DOHH2 (cell line): ENCODE data around the gene UFSP1.
"Not testable (repeated sequence)": the region's sequence is repeated elsewhere in the genome, so short reads cannot be mapped to it uniquely, and the experiment has no call there.

Experiments used
- H3F3A ChIP-seq: fragments of 200-600 bp; sonication (generic), shearing (Covaris generic); 2 replicates; pipeline ENCODE4 v1.6.0; 2016; ENCODE audit warnings: antibody characterized with exemption, mild to moderate bottlenecking; ENCODE audit not compliant: control insufficient read depth, insufficient read depth
- H3K27ac ChIP-seq: fragments of 200-600 bp; sonication (generic); 2 replicates; pipeline ENCODE4 v1.5.1; 2014; ENCODE audit warnings: low read depth, mild to moderate bottlenecking, low read length, moderate library complexity
- H3K27me3 ChIP-seq: fragments of 200-600 bp; sonication (generic); 2 replicates; pipeline ENCODE4 v1.6.1; 2014; ENCODE audit warnings: mild to moderate bottlenecking, low read length, mixed read lengths; ENCODE audit not compliant: control insufficient read depth
- H3K36me3 ChIP-seq: fragments of 200-600 bp; sonication (generic); 2 replicates; pipeline ENCODE4 v1.6.1; 2014; ENCODE audit warnings: mild to moderate bottlenecking, low read length, moderate library complexity, mixed read lengths; ENCODE audit not compliant: control insufficient read depth
- H3K4me1 ChIP-seq: fragments of 200-600 bp; sonication (generic); 2 replicates; pipeline ENCODE4 v1.6.1; 2014; ENCODE audit warnings: mild to moderate bottlenecking, low read length, mixed read lengths; ENCODE audit not compliant: control insufficient read depth
- H3K4me2 ChIP-seq: fragments of 200-600 bp; sonication (generic); 2 replicates; pipeline ENCODE4 v1.6.0; 2014; ENCODE audit warnings: mild to moderate bottlenecking, low read length, moderate library complexity
- H3K4me3 ChIP-seq: fragments of 200-600 bp; sonication (generic); 2 replicates; pipeline ENCODE4 v1.5.1; 2014; ENCODE audit warnings: mild to moderate bottlenecking, low read length, mixed read lengths
- H3K79me2 ChIP-seq: fragments of 200-600 bp; sonication (generic); 2 replicates; pipeline ENCODE4 v1.6.1; 2014; ENCODE audit warnings: mild to moderate bottlenecking, low read length, mixed read lengths; ENCODE audit not compliant: control insufficient read depth
- H3K9me2 ChIP-seq: fragments of 200-600 bp; sonication (generic); replicated peaks from 2 replicates; pipeline ENCODE4 v1.6.1; 2014; ENCODE audit warnings: mild to moderate bottlenecking, low read length, mixed read lengths; ENCODE audit not compliant: control insufficient read depth
- H3K9me3 ChIP-seq: fragments of 200-600 bp; sonication (generic); 2 replicates; pipeline ENCODE4 v1.6.1; 2014; ENCODE audit warnings: antibody characterized with exemption, low read length, mixed read lengths; ENCODE audit not compliant: control insufficient read depth, insufficient read depth
- H4K20me1 ChIP-seq: fragments of 200-600 bp; sonication (generic); 2 replicates; pipeline ENCODE4 v1.6.0; 2014; ENCODE audit warnings: low read depth, mild to moderate bottlenecking, antibody characterized with exemption, low read length, moderate library complexity; ENCODE audit not compliant: control insufficient read depth, insufficient read depth
- CTCF ChIP-seq: fragments of 200-600 bp; sonication (generic); IDR thresholded peaks from one replicate; pipeline ENCODE4 v1.5.1; 2014; ENCODE audit warnings: antibody characterized with exemption, mild to moderate bottlenecking, low read depth, low read length; ENCODE audit not compliant: poor library complexity, severe bottlenecking
- EZH2phosphoT487 ChIP-seq: fragments of 200-600 bp; sonication (generic); IDR thresholded peaks from 2 replicates; pipeline ENCODE4 v1.6.1; 2017; ENCODE audit warnings: borderline replicate concordance, mild to moderate bottlenecking, antibody characterized with exemption, low read length, moderate library complexity, mixed read lengths

Gene UFSP1

GRCh38 chr7:100888988-100889750 is at the start of gene UFSP1:
Gene UFSP1 (minus strand): TSS chr7:100889715. CDS start chr7:100889271, 444 bp downstream.
- Histone ChIP-seq H4K20me1 (peaks cover 13% of the 10 kb centered on the region; the same call in 1 of the 2 replicates), H3K4me3 (peak within 1 kb of the TSS; percentile 83), H3K9me2 (no peaks in the 10 kb centered on the region), H3K79me2 (peaks cover 18% of the 10 kb centered on the region), H3K4me2 (peak within 1 kb of the TSS; percentile 85), H3K36me3 (peaks cover 50% of the 10 kb centered on the region), H3F3A (peaks cover 32% of the 10 kb centered on the region), H3K27me3 (peaks cover 32% of the 10 kb centered on the region), H3K4me1 (peaks cover 61% of the 10 kb centered on the region), H3K9me3 (no peaks in the 10 kb centered on the region), H3K27ac (peak within 1 kb of the TSS; percentile 81)
- no peak for TF ChIP-seq CTCF
- no peak for TF ChIP-seq EZH2phosphoT487

GRCh38 chr7:100936167-100936566 is 46.7 kb upstream of the UFSP1 start:
- not testable (repeated sequence) for H3K79me2 ChIP-seq, H3K27me3 ChIP-seq, H4K20me1 ChIP-seq, H3K9me3 ChIP-seq, H3K4me2 ChIP-seq, H3K27ac ChIP-seq, H3K4me1 ChIP-seq, H3K4me3 ChIP-seq, H3K9me2 ChIP-seq, H3K36me3 ChIP-seq, H3F3A ChIP-seq

DNA sequence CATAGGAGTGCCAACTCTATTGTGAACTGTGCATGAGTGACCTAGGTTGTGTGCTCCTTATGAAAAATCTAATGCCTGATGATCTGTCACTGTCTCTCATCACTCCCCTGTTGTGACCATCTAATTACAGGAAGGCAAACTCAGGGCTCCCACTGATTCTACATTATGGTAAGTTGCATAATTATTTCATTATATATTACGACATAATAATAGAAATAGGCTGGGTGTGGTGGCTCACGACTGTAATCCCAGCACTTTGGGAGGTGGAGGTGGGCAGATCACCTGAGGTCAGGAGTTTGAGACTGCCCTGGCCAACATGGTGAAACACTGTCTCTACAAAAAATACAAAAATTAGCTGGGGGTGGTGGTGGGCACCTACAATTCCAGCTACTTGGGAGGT is 45.9 kb upstream of the UFSP1 start:
- H3K4me1 ChIP-seq, H3K27ac ChIP-seq, H3K4me3 ChIP-seq, H3F3A ChIP-seq, H3K9me3 ChIP-seq, H3K9me2 ChIP-seq, H3K4me2 ChIP-seq, H3K79me2 ChIP-seq, H3K36me3 ChIP-seq, H4K20me1 ChIP-seq, H3K27me3 ChIP-seq: not testable (repeated sequence)

DNA sequence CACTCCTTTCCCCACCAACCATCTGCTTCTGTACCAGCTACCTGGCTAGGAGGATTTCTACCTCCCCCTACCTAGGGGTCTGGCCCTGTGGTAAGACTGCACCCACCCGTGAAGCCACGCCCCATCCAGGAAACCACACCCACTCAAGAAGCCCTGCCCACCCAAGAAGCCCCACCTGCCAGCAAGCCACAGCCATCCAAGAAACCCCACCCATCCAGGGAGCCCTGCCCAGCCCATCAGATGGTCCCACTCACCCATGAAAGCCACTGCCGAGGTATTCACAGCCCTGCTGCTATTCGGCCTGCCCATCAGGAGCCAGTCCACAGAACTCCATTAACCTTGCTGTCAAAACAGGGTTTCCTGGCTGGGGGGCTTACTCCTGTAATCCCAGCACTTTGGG is 44.2 kb upstream of the UFSP1 start:
- H3K27me3 ChIP-seq = no peaks in the 10 kb centered on the region
- H4K20me1 ChIP-seq = no peaks in the 10 kb centered on the region
- TF ChIP-seq CTCF = no peak
- TF ChIP-seq EZH2phosphoT487 = no peak

More for the DNA sequence above, 44.2 kb upstream of the UFSP1 start:
- Histone ChIP-seq H3K79me2 (no peaks in the 10 kb centered on the region), H3K4me2 (no peak overlapping the region), H3F3A (no peaks in the 10 kb centered on the region), H3K4me1 (0 out of 2 replicates have a peak, but pooled peaks cover 4% of the 10 kb centered on the region), H3K27ac (no peak overlapping the region), H3K36me3 (no peaks in the 10 kb centered on the region), H3K9me2 (no peaks in the 10 kb centered on the region), H3K4me3 (no peak overlapping the region), H3K9me3 (no peaks in the 10 kb centered on the region)
